ENCODE measurements around the gene S100B.

- TF ChIP-seq YY1 (IDR thresholded peaks at IDR 0.05; ENCODE audit: insufficient read depth, insufficient read length) (no peak), SUZ12 (IDR thresholded peaks at IDR 0.05; ENCODE audit: extremely low read depth, insufficient read depth, insufficient read length) (no peak)
These were observed 53.1 kb downstream of the S100B start for GRCh38 chr21:46551636-46552241.
